IMR-90 (cell line): ENCODE measurements around the gene ATRAID.

Source experiments
- CTCF ChIP-seq: conservative IDR thresholded peaks from 2 replicates; pipeline ENCODE4 v1.5.1; 2012; ENCODE audit warnings: mild to moderate bottlenecking, low read depth, low read length, improper control_type of control experiment
- POLR2A ChIP-seq: IDR thresholded peaks from 2 replicates; pipeline ENCODE4 v1.6.1; 2012; ENCODE audit warnings: mild to moderate bottlenecking, low read depth, low read length
- TF ChIP-seq, protein P1 (sequence below): fragments of 150-350 bp; IDR thresholded peaks from 2 replicates; pipeline ENCODE4 v1.6.1; 2017; ENCODE audit warnings: mild to moderate bottlenecking, antibody characterized with exemption, low read length, low read depth

GRCh38 chr2:27227501-27227900 is 15.7 kb downstream of the ATRAID start:
- TF ChIP-seq, protein P1, sequence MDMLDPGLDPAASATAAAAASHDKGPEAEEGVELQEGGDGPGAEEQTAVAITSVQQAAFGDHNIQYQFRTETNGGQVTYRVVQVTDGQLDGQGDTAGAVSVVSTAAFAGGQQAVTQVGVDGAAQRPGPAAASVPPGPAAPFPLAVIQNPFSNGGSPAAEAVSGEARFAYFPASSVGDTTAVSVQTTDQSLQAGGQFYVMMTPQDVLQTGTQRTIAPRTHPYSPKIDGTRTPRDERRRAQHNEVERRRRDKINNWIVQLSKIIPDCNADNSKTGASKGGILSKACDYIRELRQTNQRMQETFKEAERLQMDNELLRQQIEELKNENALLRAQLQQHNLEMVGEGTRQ, result no peak
- TF ChIP-seq CTCF, result no peak
- TF ChIP-seq POLR2A, result no peak
